Smooth muscle cell (in vitro differentiated cells): ENCODE measurements around the gene B4GALNT4. TPM values are rescaled to one million over a fixed set of nuclear protein-coding genes. Genes with fewer than 3 reads are reported as not detected.
"Not testable (repeated sequence)": the region's sequence is repeated elsewhere in the genome, so short reads cannot be mapped to it uniquely, and the experiment has no call there.

Source experiments
- DNase-seq: peaks from one replicate; lab custom pipeline; 2025; ENCODE audit not compliant: unreplicated experiment; lab: John Stamatoyannopoulos, UW
- H2AFZ ChIP-seq: fragments of 200-600 bp; sonication (generic); 2 replicates; pipeline ENCODE4 v1.6.0; 2016; ENCODE audit warnings: antibody characterized with exemption, low read depth, mild to moderate bottlenecking
- H3F3A ChIP-seq: fragments of 200-600 bp; sonication (generic); 2 replicates; pipeline ENCODE4 v1.6.0; 2017; ENCODE audit warnings: antibody characterized with exemption, low read depth
- H3K27ac ChIP-seq: fragments of 200-600 bp; sonication (generic); 2 replicates; pipeline ENCODE4 v1.5.1; 2016; ENCODE audit warnings: low read depth, mild to moderate bottlenecking
- H3K27me3 ChIP-seq: fragments of 200-600 bp; sonication (generic); 2 replicates; pipeline ENCODE4 v1.6.1; 2016; ENCODE audit warnings: low read depth, mild to moderate bottlenecking
- H3K36me3 ChIP-seq: fragments of 200-600 bp; sonication (generic); 2 replicates; pipeline ENCODE4 v1.5.1; 2016; ENCODE audit warnings: low read depth
- H3K4me1 ChIP-seq: fragments of 200-600 bp; sonication (generic); 2 replicates; pipeline ENCODE4 v1.5.1; 2016; ENCODE audit warnings: low read depth
- H3K4me2 ChIP-seq: fragments of 200-600 bp; sonication (generic); 2 replicates; pipeline ENCODE4 v1.6.0; 2016; ENCODE audit warnings: mild to moderate bottlenecking
- H3K4me3 ChIP-seq: fragments of 200-600 bp; sonication (generic); 2 replicates; pipeline ENCODE4 v1.5.1; 2016; ENCODE audit warnings: mild to moderate bottlenecking
- H3K79me2 ChIP-seq: fragments of 200-600 bp; sonication (generic); 2 replicates; pipeline ENCODE4 v1.6.0; 2016; ENCODE audit warnings: low read depth, mild to moderate bottlenecking
- H3K9ac ChIP-seq: fragments of 200-600 bp; sonication (generic); 2 replicates; pipeline ENCODE4 v1.6.0; 2016; ENCODE audit warnings: low read depth
- H3K9me3 ChIP-seq: fragments of 200-600 bp; sonication (generic); replicated peaks from 2 replicates; pipeline ENCODE4 v1.5.1; 2016; ENCODE audit warnings: low read depth
- H4K20me1 ChIP-seq: fragments of 200-600 bp; sonication (generic); 2 replicates; pipeline ENCODE4 v1.6.0; 2016; ENCODE audit warnings: low read depth
- CTCF ChIP-seq: fragments of 200-600 bp; sonication (generic); IDR thresholded peaks from 2 replicates; pipeline ENCODE4 v1.5.1; 2017; ENCODE audit warnings: borderline replicate concordance, mild to moderate bottlenecking, antibody characterized with exemption; ENCODE audit not compliant: insufficient read depth, poor library complexity, severe bottlenecking
- WGBS: methylation state at CpG from one replicate; pipeline ENCODE4 v1.1.7; 2016; ENCODE audit warnings: low lambda C conversion rate; 5-methylcytosine and 5-hydroxymethylcytosine counted together
- polyA plus RNA-seq: library from polyadenylated mRNA; unstranded; fragments of >200 nt; fragmentation: Nextera tagmentation; extraction: Ambion mirVana; gene quantifications from 2 replicates; pipeline ENCODE4 v1.2.1, GENCODE V29; 2016
- total RNA-seq: library from RNA; depleted of rRNA; stranded (reverse); fragments of >200 nt; gene quantifications from 2 replicates; pipeline ENCODE4 v1.2.3, GENCODE V29; 2014

The B4GALNT4 gene
- total and polyA plus RNA-seq, 2 experiments from 2014 or later: 21.9 to 45.8 TPM

DNA sequence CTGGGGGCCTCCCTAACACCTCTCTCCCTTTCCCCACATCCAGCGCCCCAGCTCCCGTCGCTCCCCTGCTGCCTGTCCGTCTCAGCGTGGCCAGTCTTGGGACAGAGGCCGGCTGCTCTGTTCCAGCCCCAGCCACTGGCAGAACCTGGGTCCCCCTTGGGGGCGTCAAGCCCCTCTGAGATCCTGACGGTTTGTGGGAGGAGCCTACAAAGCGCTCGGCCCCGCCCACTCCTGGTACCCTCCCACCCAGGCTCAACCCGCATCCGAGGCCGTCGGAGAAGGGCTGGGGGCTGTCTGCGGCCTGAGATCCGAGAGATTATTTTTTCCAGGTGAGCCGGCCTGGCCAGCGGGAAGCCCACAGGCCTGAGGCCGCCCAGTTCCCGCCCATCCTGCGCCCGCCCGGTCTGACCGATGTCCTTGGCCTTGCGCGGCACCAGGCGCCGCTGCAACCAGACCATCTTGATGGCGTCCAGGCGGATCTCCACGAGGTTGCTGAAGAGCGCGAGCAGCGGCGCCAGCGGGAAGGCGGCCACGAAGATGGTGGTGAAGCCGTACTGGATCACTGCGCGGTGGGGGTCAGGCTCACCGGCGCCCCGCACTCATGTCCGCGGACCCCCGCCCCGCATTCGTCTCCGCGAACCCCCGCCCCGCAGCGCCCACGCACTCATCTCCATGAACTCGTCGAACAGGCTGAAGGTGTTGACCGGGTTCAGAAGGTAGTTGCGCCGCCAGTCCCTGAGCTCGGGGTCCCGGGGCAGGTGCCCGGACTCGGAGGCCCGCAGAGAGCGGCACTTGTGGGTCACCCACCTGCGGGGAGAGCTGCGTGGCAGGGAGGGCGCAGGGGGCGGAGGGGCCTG lies 51.0 kb downstream of the B4GALNT4 start:
- Histone ChIP-seq H3F3A (peaks cover 8% of the 10 kb centered on the region), H3K4me2 (no peak overlapping the region), H3K9me3 (no peaks in the 10 kb centered on the region), H2AFZ (no peak overlapping the region), H3K4me1 (no peaks in the 10 kb centered on the region), H3K36me3 (no peaks in the 10 kb centered on the region), H3K4me3 (no peak overlapping the region), H4K20me1 (no peaks in the 10 kb centered on the region), H3K9ac (no peak overlapping the region), H3K27me3 (peaks cover 26% of the 10 kb centered on the region), H3K79me2 (no peaks in the 10 kb centered on the region), H3K27ac (no peak overlapping the region)
- no peak for DNase-seq
- 94% methylated on average over 32 of the region's 71 CpGs for WGBS
- no peak for TF ChIP-seq CTCF

DNA sequence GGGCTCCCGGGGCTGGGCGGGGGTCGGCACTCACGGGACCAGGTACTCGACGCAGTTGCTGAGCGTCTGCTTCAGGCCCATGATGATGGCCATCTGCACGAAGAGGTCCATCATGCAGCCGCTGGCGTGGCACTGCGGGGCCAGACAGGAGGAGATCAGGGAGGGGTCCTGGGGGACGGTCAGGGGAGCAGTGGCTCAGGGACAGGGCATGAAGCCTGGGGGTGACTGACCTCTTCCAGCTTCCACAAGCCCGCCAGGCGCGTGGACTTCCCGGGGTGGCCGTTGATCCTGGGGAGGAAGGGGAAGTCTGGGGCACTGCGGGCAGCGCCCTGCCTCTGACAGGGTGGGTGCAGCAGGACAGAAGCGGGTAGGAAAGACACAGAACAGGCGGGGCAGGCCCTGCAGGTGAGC lies 51.6 kb downstream of the B4GALNT4 start:
- no peak overlapping the region for H3K9ac ChIP-seq
- WGBS: 99% methylated on average over 10 of the region's 21 CpGs
- peaks cover 26% of the 10 kb centered on the region for H3K27me3 ChIP-seq
- DNase-seq: no peak
- no peaks in the 10 kb centered on the region for H3K36me3 ChIP-seq
- H3F3A ChIP-seq: peaks cover 8% of the 10 kb centered on the region
- no peaks in the 10 kb centered on the region for H3K79me2 ChIP-seq
- no peaks in the 10 kb centered on the region for H3K9me3 ChIP-seq
- H4K20me1 ChIP-seq: no peaks in the 10 kb centered on the region
- TF ChIP-seq CTCF: no peak
- no peak overlapping the region for H3K4me3 ChIP-seq
- H3K27ac ChIP-seq: no peak overlapping the region
- no peak overlapping the region for H3K4me2 ChIP-seq
- no peaks in the 10 kb centered on the region for H3K4me1 ChIP-seq
- H2AFZ ChIP-seq: no peak overlapping the region

- no peak for TF ChIP-seq CTCF
- no peaks in the 10 kb centered on the region for H3K79me2 ChIP-seq
- H3K9me3 ChIP-seq: no peaks in the 10 kb centered on the region
- DNase-seq: no peak
- peaks cover 14% of the 10 kb centered on the region for H3K27me3 ChIP-seq
- peaks cover 8% of the 10 kb centered on the region for H3F3A ChIP-seq
- no peaks in the 10 kb centered on the region for H4K20me1 ChIP-seq
- H3K27ac ChIP-seq: no peak overlapping the region
- no peak overlapping the region for H2AFZ ChIP-seq
- WGBS: 50% methylated on average over 10 of the region's 10 CpGs
- no peaks in the 10 kb centered on the region for H3K4me1 ChIP-seq
- H3K4me2 ChIP-seq: no peak overlapping the region
- no peak overlapping the region for H3K4me3 ChIP-seq
- H3K9ac ChIP-seq: no peak overlapping the region
- H3K36me3 ChIP-seq: no peaks in the 10 kb centered on the region
These were observed 53.0 kb downstream of the B4GALNT4 start for GRCh38 chr11:422249-422656.

- WGBS: 94% methylated on average over 4 of the region's 4 CpGs
- H3K36me3 ChIP-seq: no peaks in the 10 kb centered on the region
- H4K20me1 ChIP-seq: no peaks in the 10 kb centered on the region
- H3F3A ChIP-seq: peaks cover 8% of the 10 kb centered on the region
- no peak overlapping the region for H2AFZ ChIP-seq
- no peak for TF ChIP-seq CTCF
- no peak overlapping the region for H3K4me3 ChIP-seq
- no peak for DNase-seq
- H3K4me1 ChIP-seq: no peaks in the 10 kb centered on the region
- H3K79me2 ChIP-seq: no peaks in the 10 kb centered on the region
- H3K4me2 ChIP-seq: no peak overlapping the region
- no peak overlapping the region for H3K27ac ChIP-seq
- peaks cover 7% of the 10 kb centered on the region for H3K27me3 ChIP-seq
- H3K9me3 ChIP-seq: no peaks in the 10 kb centered on the region
- no peak overlapping the region for H3K9ac ChIP-seq
These were observed 54.9 kb downstream of the B4GALNT4 start for GRCh38 chr11:424232-424631.

DNA sequence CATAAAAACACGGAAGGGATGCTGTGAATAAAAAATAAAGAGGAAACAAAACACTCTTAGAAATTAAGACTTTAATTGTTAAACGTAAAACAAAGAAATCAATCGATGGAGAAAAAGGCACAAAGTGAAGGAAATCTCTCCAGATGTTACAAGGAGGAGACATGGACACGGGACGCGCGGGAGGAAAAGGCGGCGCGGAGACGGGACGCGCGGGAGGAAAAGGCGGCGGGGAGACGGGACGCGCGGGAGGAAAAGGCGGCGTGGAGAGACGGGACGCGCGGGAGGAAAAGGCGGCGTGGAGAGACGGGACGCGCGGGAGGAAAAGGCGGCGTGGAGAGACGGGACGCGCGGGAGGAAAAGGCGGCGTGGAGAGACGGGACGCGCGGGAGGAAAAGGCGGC lies 55.5 kb downstream of the B4GALNT4 start:
- not testable (repeated sequence) for H3K79me2 ChIP-seq, H3K4me2 ChIP-seq, H3K9ac ChIP-seq, DNase-seq, H3F3A ChIP-seq, H3K4me3 ChIP-seq, H3K36me3 ChIP-seq, H3K27ac ChIP-seq, H3K27me3 ChIP-seq, H4K20me1 ChIP-seq, H3K4me1 ChIP-seq, H3K9me3 ChIP-seq, H2AFZ ChIP-seq
- WGBS: 69% methylated on average over 26 of the region's 45 CpGs
